GM12878 (cell line): ENCODE results near the gene TBXT. TPM values are rescaled to one million over a fixed set of nuclear protein-coding genes. Genes with fewer than 3 reads are reported as not detected.

ENCODE experiments used
- ATAC-seq: fragments of 200-7000 bp; cut with Tn5 transposase; 3 replicates; pipeline ENCODE4 v1.9.1; 2020; ENCODE audit warnings: mild to moderate bottlenecking, moderate library complexity
- BruUV-seq: library from RNA; stranded (reverse); fragments of 400-500 nt; replicated peaks from 2 replicates; lab custom pipeline; 2021; lab: Mats Ljungman, UMichigan
- CTCF ChIA-PET: fragments of 300-600 bp; sonication (Branson Sonifier 250); formaldehyde crosslinking; extraction: SDS; loops from one replicate; lab custom pipeline; 2021; ENCODE audit warnings: inconsistent platforms; lab: Yijun Ruan, JAX
- POLR2A ChIA-PET: fragments of 350-600 bp; formaldehyde crosslinking; extraction: SDS; loops from one replicate; lab custom pipeline; 2021; ENCODE audit warnings: inconsistent platforms; lab: Charles Lee
- RAD21 ChIA-PET: fragments of 300-600 bp; sonication (Branson Sonifier 250); formaldehyde crosslinking; loops from one replicate; lab custom pipeline; 2023; ENCODE audit warnings: antibody characterized with exemption; ENCODE audit not compliant: unreplicated experiment; lab: Charles Lee
- SMC1A ChIA-PET: fragments of 300-600 bp; sonication (Branson Sonifier 250); formaldehyde crosslinking; loops from one replicate; lab custom pipeline; 2023; ENCODE audit not compliant: unreplicated experiment, uncharacterized antibody; lab: Charles Lee
- DNase-seq: peaks from one replicate; pipeline ENCODE4 v3.0.0-alpha.2; 2011; ENCODE audit warnings: low read depth, low spot score
- FAIRE-seq: peaks from 3 replicates; lab custom pipeline; 2011; peaks lifted over from hg19 to GRCh38; lab: Jason Lieb, UNC
- H2AFZ ChIP-seq: 2 replicates; pipeline ENCODE4 v1.6.0; 2011; ENCODE audit warnings: low read depth, low read length, control low read depth; ENCODE audit not compliant: control insufficient read depth
- H3K27ac ChIP-seq: 2 replicates; pipeline ENCODE4 v1.5.1; 2011; ENCODE audit warnings: control low read depth; ENCODE audit not compliant: control insufficient read depth, insufficient read depth
- H3K27me3 ChIP-seq, 2 experiments: replicated peaks in 1 of 2; 2 replicates each; pipeline versions ENCODE4 v1.6.0 to v1.6.1; 2011; ENCODE audit warnings: low read length in 1 of 2; ENCODE audit not compliant: control insufficient read depth in 2 of 2, insufficient read depth in 2 of 2
- H3K36me3 ChIP-seq, 2 experiments: 2 replicates each; pipeline ENCODE4 v1.5.1; 2011; ENCODE audit warnings: low read length in 1 of 2; ENCODE audit not compliant: control insufficient read depth in 2 of 2, insufficient read depth in 2 of 2
- H3K4me1 ChIP-seq: 2 replicates; pipeline ENCODE4 v1.6.1; 2011; ENCODE audit warnings: mild to moderate bottlenecking, low read length, moderate library complexity, mixed read lengths; ENCODE audit not compliant: control insufficient read depth, insufficient read depth
- H3K4me2 ChIP-seq: 2 replicates; pipeline ENCODE4 v1.6.0; 2011; ENCODE audit warnings: control low read depth; ENCODE audit not compliant: control insufficient read depth, insufficient read depth
- H3K4me3 ChIP-seq: fragments of 200-600 bp; sonication (generic); 2 replicates; pipeline ENCODE4 v1.5.1; 2016
- H3K79me2 ChIP-seq: 2 replicates; pipeline ENCODE4 v1.6.0; 2011; ENCODE audit warnings: low read length; ENCODE audit not compliant: control insufficient read depth, insufficient read depth
- H3K9ac ChIP-seq: 2 replicates; pipeline ENCODE4 v1.8.0; 2011; ENCODE audit warnings: low read length, control low read depth, mixed read lengths; ENCODE audit not compliant: control insufficient read depth, insufficient read depth
- H3K9me3 ChIP-seq: replicated peaks from 3 replicates; pipeline ENCODE4 v1.5.1; 2011; ENCODE audit warnings: mild to moderate bottlenecking, low read length; ENCODE audit not compliant: control insufficient read depth, insufficient read depth
- H4K20me1 ChIP-seq: 2 replicates; pipeline ENCODE4 v1.6.0; 2011; ENCODE audit not compliant: control insufficient read depth, insufficient read depth
- CUX1 ChIP-seq: IDR thresholded peaks from 2 replicates; pipeline ENCODE4 v1.6.1; 2012; ENCODE audit warnings: improper control_type of control experiment, low read depth, low read length; ENCODE audit not compliant: insufficient replicate concordance
- FOXM1 ChIP-seq: IDR thresholded peaks from 2 replicates; pipeline ENCODE4 v1.6.1; 2012; ENCODE audit warnings: low read depth, mild to moderate bottlenecking, inconsistent platforms, low read length, moderate library complexity
- GATAD2B ChIP-seq: fragments of 450-650 bp; conservative IDR thresholded peaks from 2 replicates; pipeline ENCODE4 v1.6.1; 2017; ENCODE audit warnings: low read depth, mild to moderate bottlenecking, moderate library complexity
- MEF2A ChIP-seq: IDR thresholded peaks from 2 replicates; pipeline ENCODE4 v1.6.1; 2011; ENCODE audit warnings: low read depth, mild to moderate bottlenecking, low read length, moderate library complexity; ENCODE audit not compliant: insufficient read depth
- NR2F1 ChIP-seq: fragments of 450-650 bp; conservative IDR thresholded peaks from 2 replicates; pipeline ENCODE4 v1.6.1; 2017; ENCODE audit warnings: mild to moderate bottlenecking
- PAX5 ChIP-seq: IDR thresholded peaks from 2 replicates; pipeline ENCODE4 v1.6.1; 2011; ENCODE audit warnings: low read depth, low read length, borderline replicate concordance
- POLR2A ChIP-seq: IDR thresholded peaks from 2 replicates; pipeline ENCODE4 v1.6.1; 2011; ENCODE audit warnings: low read depth, mild to moderate bottlenecking, low read length
- SMARCA5 ChIP-seq: fragments of 450-650 bp; IDR thresholded peaks from 2 replicates; pipeline ENCODE4 v1.6.1; 2017; ENCODE audit warnings: mild to moderate bottlenecking
- SMC3 ChIP-seq: IDR thresholded peaks from 2 replicates; pipeline ENCODE4 v1.6.1; 2011; ENCODE audit warnings: low read length, improper control_type of control experiment, borderline replicate concordance
- SUPT20H ChIP-seq: IDR thresholded peaks from 2 replicates; pipeline ENCODE4 v1.6.1; 2011; ENCODE audit warnings: low read depth, mild to moderate bottlenecking, low read length, moderate library complexity, borderline replicate concordance; ENCODE audit not compliant: control insufficient read depth
- TCF12 ChIP-seq: IDR thresholded peaks from 2 replicates; pipeline ENCODE4 v1.6.1; 2011; ENCODE audit warnings: low read depth, mild to moderate bottlenecking, low read length
- WGBS: methylation state at CpG from one replicate; pipeline ENCODE4 v1.1.6; 2016; ENCODE audit warnings: low lambda C conversion rate; ENCODE audit not compliant: insufficient replicate concordance, insufficient coverage; ENCODE audit errors: missing lambda C conversion rate; 5-methylcytosine and 5-hydroxymethylcytosine counted together
- in situ Hi-C: fragments of 300-500 bp; cut with MboI; formaldehyde crosslinking; loops from 9 replicates; pipeline ENCODE4 v1.14.3; 2018; ENCODE audit warnings: mixed read lengths
- intact Hi-C: fragments of 100-400 bp; cut with micrococcal nuclease; formaldehyde crosslinking; loops from one replicate; pipeline ENCODE4 v1.14.2; 2022; ENCODE audit not compliant: unreplicated experiment
- polyA plus RNA-seq, 11 experiments: library from polyadenylated mRNA; depleted of rRNA in 4 of 11; unstranded in 6 of 11; stranded (reverse) in 5 of 11; fragments of >200 nt; fragmentation: Nextera tagmentation in 4 of 11; fragmentation: Illumina TruSeq in 1 of 11; extraction: Ambion mirVana in 4 of 11; extraction: Trizol in 1 of 11; gene quantifications; 1 replicate in 1 of 11; 2 replicates in 10 of 11; pipeline versions ENCODE4 v1.2.1 to v1.2.3, GENCODE V29; 2011 to 2016; ENCODE audit warnings: inconsistent platforms in 2 of 11, missing spikeins in 2 of 11, low read depth in 1 of 11
- total RNA-seq, 4 experiments: library from RNA; depleted of rRNA in 3 of 4; stranded (reverse); fragments of >200 nt in 3 of 4; fragmentation: Illumina TruSeq in 1 of 4; extraction: Trizol in 1 of 4; gene quantifications; 2 replicates each; pipeline versions ENCODE4 v1.2.1 to v1.2.3, GENCODE V29; 2013 to 2021

The TBXT gene
- total and polyA plus RNA-seq, 10 of the 15 experiments (the other 5 are each of a cell fraction or from before 2014, with no cell fraction given) = 0.06 to 2.5 TPM; not detected in 8

DNA sequence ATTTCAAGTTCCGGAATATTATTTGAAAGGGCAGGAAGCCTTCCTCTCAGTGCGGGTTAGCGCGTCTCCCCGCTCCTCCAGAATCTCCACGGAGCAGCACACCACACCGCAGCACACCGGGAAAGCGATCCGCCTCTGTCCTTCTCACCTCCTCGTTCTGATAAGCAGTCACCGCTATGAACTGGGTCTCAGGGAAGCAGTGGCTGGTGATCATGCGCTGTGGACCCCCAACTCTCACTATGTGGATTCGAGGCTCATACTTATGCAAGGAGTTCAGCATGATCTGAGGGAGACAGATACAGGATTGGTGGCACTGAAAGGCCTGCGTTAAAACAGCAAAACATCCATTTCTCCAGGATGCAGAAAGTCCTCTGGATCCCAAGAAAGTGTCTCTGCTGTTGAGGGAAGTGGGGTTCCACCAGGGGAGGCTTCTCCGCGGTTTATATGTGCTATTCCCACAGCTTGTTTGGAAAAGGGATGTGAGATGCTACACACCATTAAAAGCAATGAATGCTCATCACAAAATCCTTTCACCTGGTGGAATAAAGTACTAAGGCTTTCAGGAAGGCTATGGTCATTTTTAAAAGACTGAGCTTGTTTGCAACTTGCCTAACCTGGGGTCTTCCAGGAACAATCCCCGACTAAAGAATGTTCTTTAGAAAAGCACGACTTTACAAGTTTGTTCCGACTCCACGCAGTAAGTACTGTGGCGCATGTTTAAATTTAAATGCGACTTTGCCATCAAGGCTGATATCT, 1.9 kb downstream of the TBXT start:
- Histone ChIP-seq H3K4me3 (peak overlapping the region; percentile 47; the same call in 1 of the 2 replicates), H3K27me3 (peaks cover 3 to 19% of the 10 kb centered on the region in 2 experiments), H4K20me1 (no peaks in the 10 kb centered on the region), H3K27ac (no peak overlapping the region), H2AFZ (no peak overlapping the region), H3K4me2 (0 out of 2 replicates have a peak overlapping the region, but pooled peaks have one; percentile 23), H3K79me2 (peaks cover 36% of the 10 kb centered on the region), H3K4me1 (no peaks in the 10 kb centered on the region), H3K9ac (peak overlapping the region; percentile 2; the same call in 1 of the 2 replicates), H3K9me3 (no peaks in the 10 kb centered on the region), H3K36me3 (no peaks in the 10 kb centered on the region)
- DNase-seq (no peak), FAIRE-seq (no peak), ATAC-seq (no peak)
- CTCF ChIA-PET = interaction anchor here (0.6 kb wide), 1 partner anchor 11 kb away, joined by 4 read pairs; no protein-coding TSS in a partner anchor
- in situ Hi-C loops (no loop called here), intact Hi-C loops (no loop called here)
- SMC1A ChIA-PET = no interaction called here
- no peak for TF ChIP-seq PAX5
- no peak for TF ChIP-seq FOXM1
- TF ChIP-seq CUX1 = no peak
- TF ChIP-seq GATAD2B = no peak
- no peak for TF ChIP-seq TCF12
- TF ChIP-seq SUPT20H = no peak
- TF ChIP-seq SMC3 = no peak
- TF ChIP-seq POLR2A = no peak
- no peak for TF ChIP-seq NR2F1
- no peak for TF ChIP-seq MEF2A
- TF ChIP-seq SMARCA5 = no peak
- RAD21 ChIA-PET = no interaction called here
- POLR2A ChIA-PET = no interaction called here
- no TSS peak for BruUV-seq
- WGBS = 12% methylated on average over 23 of the region's 23 CpGs
